SK-N-MC (cell line): ENCODE measurements around the gene ABCF1.

Experiments used
- EZH2 ChIP-seq: fragments of 200-600 bp; sonication (generic); IDR thresholded peaks from one replicate; pipeline ENCODE4 v1.6.1; 2017; ENCODE audit warnings: antibody characterized with exemption
- POLR2AphosphoS5 ChIP-seq: IDR thresholded peaks from 2 replicates; pipeline ENCODE4 v1.6.1; 2012; ENCODE audit warnings: mild to moderate bottlenecking, low read depth, low read length, borderline replicate concordance

DNA sequence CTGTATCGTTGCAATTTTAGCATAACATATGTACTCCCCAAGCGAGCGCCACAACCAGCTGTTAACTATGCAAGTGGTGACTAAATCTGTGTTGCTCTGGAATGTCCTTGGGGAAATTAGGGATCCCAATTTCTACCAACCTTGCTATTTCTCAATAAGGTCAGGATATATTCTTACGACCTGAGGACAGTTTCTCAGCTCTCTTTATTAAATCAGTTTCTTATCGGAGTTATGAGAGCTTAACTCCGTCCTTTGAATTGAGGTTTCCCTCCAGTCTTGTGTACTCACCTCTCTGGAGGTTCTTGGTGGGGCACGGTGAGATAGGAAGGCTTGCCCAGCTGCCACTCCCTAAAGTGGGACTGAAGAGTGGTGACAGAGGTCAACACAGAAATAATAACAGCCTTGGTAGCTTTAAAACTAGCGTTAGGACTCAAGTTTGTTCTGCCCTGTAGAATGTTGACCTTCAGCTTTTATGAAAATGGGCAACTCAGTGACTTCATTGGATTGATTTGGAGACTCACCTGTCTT, 47.1 kb downstream of the ABCF1 start:
- TF ChIP-seq POLR2AphosphoS5 (no peak), EZH2 (no peak)
